ENCODE results near the gene ABHD14A. TPM values are rescaled to one million over a fixed set of nuclear protein-coding genes. Genes with fewer than 3 reads are reported as not detected.
"Not testable (repeated sequence)": the region's sequence is repeated elsewhere in the genome, so short reads cannot be mapped to it uniquely, and the experiment has no call there.

ABHD14A gene
- total RNA-seq, 2 experiments from 2014 or later: 11.8 to 13.7 TPM

DNA sequence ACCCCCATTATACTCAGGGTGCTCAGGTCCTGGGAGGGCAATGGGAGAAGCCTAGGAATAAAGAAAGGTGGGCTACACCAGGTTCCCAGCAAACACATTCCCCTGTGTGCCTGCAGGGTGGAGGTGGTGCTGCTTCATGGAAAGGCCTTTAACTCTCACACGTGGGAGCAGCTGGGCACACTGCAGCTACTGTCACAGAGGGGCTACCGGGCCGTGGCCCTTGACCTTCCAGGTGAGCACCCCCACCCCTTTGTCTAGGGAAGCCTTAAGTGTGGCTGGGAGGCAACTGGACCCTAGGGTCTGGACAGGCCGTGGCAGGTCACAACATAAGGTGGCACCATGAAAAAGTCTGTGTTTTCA is 3.3 kb downstream of the ABHD14A start:
- no peak overlapping the region for H3K4me3 Mint-ChIP-seq
- H3K4me1 Mint-ChIP-seq: peaks cover 42% of the 10 kb centered on the region
- no peaks in the 10 kb centered on the region for H3K27me3 Mint-ChIP-seq
- no peaks in the 10 kb centered on the region for H3K9me3 Mint-ChIP-seq (ENCODE audit: low read depth)
- H3K36me3 Mint-ChIP-seq: peaks cover 3% of the 10 kb centered on the region
- ATAC-seq (no peak), DNase-seq (no peak)
- no peak overlapping the region for H3K27ac Mint-ChIP-seq
- CTCF ChIA-PET: interaction anchor here (1.4 kb wide), 1 partner anchor 23 kb away, joined by 3 read pairs; no protein-coding TSS in a partner anchor

DNA sequence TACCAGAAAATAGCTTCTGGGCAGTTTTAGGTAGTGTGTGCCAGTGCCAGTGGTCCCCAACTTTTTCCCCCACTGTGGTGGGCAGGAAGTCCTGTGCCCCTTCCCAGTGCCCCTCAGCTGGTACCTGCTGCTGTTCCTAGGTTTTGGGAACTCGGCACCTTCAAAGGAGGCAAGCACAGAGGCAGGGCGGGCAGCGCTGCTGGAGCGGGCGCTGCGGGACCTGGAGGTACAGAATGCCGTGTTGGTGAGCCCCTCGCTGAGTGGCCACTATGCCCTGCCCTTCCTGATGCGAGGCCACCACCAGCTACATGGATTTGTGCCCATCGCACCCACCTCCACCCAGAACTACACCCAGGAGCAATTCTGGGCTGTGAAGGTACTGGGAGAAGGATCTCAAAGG is 5.4 kb downstream of the ABHD14A start:
- Mint-ChIP-seq H3K4me3 (no peak overlapping the region), H3K27ac (no peak overlapping the region), H3K36me3 (peaks cover 3% of the 10 kb centered on the region), H3K4me1 (peaks cover 44% of the 10 kb centered on the region), H3K9me3 (ENCODE audit: low read depth) (no peaks in the 10 kb centered on the region), H3K27me3 (no peaks in the 10 kb centered on the region)
- no peak for DNase-seq
- CTCF ChIA-PET: interaction anchor here (0.9 kb wide), 1 partner anchor 39 kb away, joined by 3 read pairs; the partner anchor contains the start of gene RRP9
- ATAC-seq: no peak

DNA sequence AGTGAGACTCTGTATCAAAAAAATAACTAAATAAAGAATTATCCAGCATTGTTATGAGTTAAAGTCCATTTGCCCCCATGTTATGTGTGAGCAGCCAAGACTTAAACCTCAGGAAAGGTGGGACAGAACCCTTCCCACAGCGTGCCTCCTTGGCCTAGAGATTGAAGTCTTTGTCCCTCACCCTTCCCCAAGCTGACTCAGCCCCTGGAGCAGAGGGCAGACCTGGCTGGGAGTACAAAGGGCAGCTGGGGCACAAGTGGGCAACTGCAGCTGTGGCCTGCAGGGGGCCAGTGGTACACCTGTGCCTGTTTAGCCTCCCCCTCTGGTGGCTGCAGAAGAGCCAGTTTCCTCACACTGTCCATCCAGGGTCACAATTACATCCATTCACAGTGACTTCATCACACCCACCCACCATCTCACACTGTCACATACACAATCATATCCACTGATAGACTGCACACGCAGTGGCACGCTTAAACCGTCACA is 7.5 kb downstream of the ABHD14A start:
- Mint-ChIP-seq H3K4me3 (peak overlapping the region; percentile 98), H3K4me1 (peaks cover 30% of the 10 kb centered on the region), H3K9me3 (ENCODE audit: low read depth) (no peaks in the 10 kb centered on the region), H3K27me3 (no peaks in the 10 kb centered on the region), H3K36me3 (peaks cover 3% of the 10 kb centered on the region), H3K27ac (peak overlapping the region; percentile 88)
- CTCF ChIA-PET: interaction anchor here (0.8 to 4.1 kb wide), 19 partner anchors 9 to 1062 kb away, joined by 3 to 70 read pairs (median 4); partner anchors contain the start of genes ABHD14A, ABHD14B, DUSP7 and GPR62
- ATAC-seq (peak; percentile 38), DNase-seq (peak; percentile 62)

DNA sequence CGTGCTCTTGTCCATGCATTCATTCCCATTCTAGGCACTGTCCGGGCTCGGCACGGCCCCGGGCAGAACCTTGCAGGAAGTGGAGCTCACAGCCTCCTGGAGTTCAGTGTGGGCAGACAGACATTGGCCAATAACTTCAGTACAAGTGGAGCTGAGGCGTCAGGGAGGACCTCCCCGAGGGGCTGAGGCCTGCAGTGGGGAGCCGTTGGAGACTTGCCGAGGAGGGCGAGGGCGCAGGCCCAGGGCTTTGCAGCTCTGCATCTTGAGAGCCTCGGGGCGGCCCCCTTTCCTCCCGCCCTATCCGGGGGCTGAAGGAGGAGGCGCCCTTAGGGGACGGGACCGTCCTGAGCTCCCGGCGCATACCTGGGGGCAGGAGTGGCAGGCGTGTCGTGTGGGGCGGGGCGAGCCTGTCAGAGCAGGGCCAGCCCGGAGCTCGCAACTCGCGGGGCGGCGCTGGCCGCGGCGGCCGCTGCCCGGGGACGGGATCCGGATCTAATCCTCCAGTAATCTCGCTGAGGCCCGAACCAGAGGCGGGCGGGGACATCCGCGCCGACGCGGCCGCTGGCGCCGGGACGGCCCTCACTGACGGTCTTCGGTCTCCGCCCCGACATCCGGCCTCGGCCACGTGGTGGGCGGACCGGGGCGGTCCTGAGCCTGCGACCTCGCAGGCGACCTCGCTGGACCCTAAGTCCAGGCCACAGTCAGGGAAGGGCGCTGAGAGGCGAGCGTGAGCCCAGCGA is 8.1 kb downstream of the ABHD14A start, which contains the start of gene ACY1:
ACY1 (plus strand) TSS at position 698 of the 740 bp plus-strand sequence. CDS start 530 bp downstream, outside the sequence.
- no peaks in the 10 kb centered on the region for H3K9me3 Mint-ChIP-seq (ENCODE audit: low read depth)
- peak; percentile 83 for DNase-seq
- H3K4me1 Mint-ChIP-seq: peaks cover 29% of the 10 kb centered on the region
- H3K27me3 Mint-ChIP-seq: no peaks in the 10 kb centered on the region
- CTCF ChIA-PET: interaction anchor here (0.8 to 4.1 kb wide), 20 partner anchors 9 to 1062 kb away, joined by 3 to 70 read pairs (median 4); partner anchors contain the start of genes ABHD14A, ABHD14B, DUSP7 and GLYCTK
- ATAC-seq: peak; percentile 85
- H3K27ac Mint-ChIP-seq: peak within 1 kb of the TSS; percentile 88
- peak within 1 kb of the TSS; percentile 98 for H3K4me3 Mint-ChIP-seq
- H3K36me3 Mint-ChIP-seq: peaks cover 3% of the 10 kb centered on the region

DNA sequence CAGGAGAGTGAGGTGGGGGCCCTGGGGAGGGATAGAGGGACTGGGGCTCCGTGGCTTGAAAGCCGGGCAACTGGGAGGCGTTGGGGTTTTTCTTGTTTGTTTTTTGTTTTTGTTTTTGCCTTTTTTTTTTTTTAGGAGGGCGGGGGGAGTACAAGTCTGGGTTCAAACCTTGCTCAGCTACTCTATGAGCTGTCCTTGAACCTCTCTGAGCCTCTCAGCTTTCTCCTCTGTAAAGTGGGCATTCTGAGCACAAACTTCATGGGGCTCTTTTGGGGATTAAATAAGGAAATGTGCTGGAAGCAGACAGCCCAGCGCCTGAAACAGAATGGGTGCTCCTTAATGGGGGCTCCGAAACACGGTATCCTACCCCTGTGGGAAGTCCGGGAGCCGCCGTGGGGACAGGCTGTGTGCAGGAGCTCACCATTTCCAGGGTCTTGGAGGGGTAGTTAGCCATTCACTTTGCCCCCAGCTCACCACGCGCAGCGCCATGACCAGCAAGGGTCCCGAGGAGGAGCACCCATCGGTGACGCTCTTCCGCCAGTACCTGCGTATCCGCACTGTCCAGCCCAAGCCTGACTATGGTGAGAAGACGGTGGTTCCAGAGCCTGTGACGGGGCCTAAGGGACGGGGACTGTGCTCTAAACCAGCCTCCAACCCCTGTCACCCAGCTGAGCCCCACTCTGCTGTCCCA is 8.9 kb downstream of the ABHD14A start:
- peak; percentile 1 for ATAC-seq
- CTCF ChIA-PET: interaction anchor here (0.7 to 4.1 kb wide), 14 partner anchors 8 to 304 kb away, joined by 3 to 70 read pairs (median 7); partner anchors contain the start of genes ABHD14A, ABHD14B, DUSP7 and GLYCTK

DNA sequence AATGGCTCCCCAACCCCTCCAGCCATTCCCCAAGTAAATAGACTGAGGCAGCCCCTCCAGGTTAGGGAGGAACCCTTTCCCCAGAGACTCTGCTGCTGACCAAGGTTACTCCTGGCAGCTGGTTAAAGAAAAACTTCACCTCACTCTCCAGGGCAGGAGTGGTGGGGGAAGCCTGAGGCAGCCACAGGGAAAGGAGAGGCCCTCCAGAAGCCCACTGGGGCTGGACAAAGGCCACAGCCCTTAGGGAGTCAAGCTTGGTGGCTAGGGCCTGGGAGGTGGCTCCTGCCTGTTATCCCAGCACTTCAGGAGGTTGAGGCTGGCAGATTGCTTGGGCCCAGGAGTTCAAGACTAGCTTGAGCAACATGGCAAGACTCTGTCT is 9.4 kb downstream of the ABHD14A start:
- H3K27me3 Mint-ChIP-seq: no peaks in the 10 kb centered on the region
- peaks cover 29% of the 10 kb centered on the region for H3K4me1 Mint-ChIP-seq
- no peak overlapping the region for H3K4me3 Mint-ChIP-seq
- H3K27ac Mint-ChIP-seq: peak overlapping the region; percentile 52
- peaks cover 3% of the 10 kb centered on the region for H3K36me3 Mint-ChIP-seq
- ATAC-seq (no peak), DNase-seq (no peak)
- CTCF ChIA-PET: interaction anchor here (0.8 to 4.1 kb wide), 5 partner anchors 11 to 68 kb away, joined by 4 to 70 read pairs (median 24); partner anchors contain the start of genes ABHD14A, ABHD14B, PARP3 and RPL29
- no peaks in the 10 kb centered on the region for H3K9me3 Mint-ChIP-seq (ENCODE audit: low read depth)

More for the DNA sequence above, 8.9 kb downstream of the ABHD14A start:
- Mint-ChIP-seq H3K27ac (peak overlapping the region; percentile 88), H3K36me3 (peaks cover 3% of the 10 kb centered on the region), H3K27me3 (no peaks in the 10 kb centered on the region), H3K4me3 (peak overlapping the region; percentile 98), H3K9me3 (ENCODE audit: low read depth) (no peaks in the 10 kb centered on the region), H3K4me1 (peaks cover 29% of the 10 kb centered on the region)
- DNase-seq: no peak

DNA sequence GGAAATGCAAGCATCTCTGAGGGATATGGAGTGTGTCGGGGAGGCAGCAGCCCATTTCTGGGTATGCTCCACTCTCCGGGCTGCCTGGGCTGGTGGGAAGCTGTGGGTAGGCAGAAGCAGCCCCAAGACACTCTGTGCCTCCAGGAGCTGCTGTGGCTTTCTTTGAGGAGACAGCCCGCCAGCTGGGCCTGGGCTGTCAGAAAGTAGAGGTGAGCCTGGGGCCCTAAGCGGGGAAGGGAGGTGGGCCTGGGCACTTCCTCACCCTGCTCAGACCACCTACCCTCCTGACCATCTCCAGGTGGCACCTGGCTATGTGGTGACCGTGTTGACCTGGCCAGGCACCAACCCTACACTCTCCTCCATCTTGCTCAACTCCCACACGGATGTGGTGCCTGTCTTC is 10.2 kb downstream of the ABHD14A start:
- no peaks in the 10 kb centered on the region for H3K9me3 Mint-ChIP-seq (ENCODE audit: low read depth)
- H3K4me3 Mint-ChIP-seq: no peak overlapping the region
- H3K27ac Mint-ChIP-seq: peak overlapping the region; percentile 42
- H3K27me3 Mint-ChIP-seq: no peaks in the 10 kb centered on the region
- ATAC-seq (no peak), DNase-seq (no peak)
- H3K4me1 Mint-ChIP-seq: peaks cover 29% of the 10 kb centered on the region
- H3K36me3 Mint-ChIP-seq: peaks cover 3% of the 10 kb centered on the region
- CTCF ChIA-PET: interaction anchor here (3.6 to 4.1 kb wide), 3 partner anchors 10 to 43 kb away, joined by 24 to 70 read pairs (median 34); partner anchors contain the start of genes ABHD14A, ABHD14B, PARP3 and RPL29

DNA sequence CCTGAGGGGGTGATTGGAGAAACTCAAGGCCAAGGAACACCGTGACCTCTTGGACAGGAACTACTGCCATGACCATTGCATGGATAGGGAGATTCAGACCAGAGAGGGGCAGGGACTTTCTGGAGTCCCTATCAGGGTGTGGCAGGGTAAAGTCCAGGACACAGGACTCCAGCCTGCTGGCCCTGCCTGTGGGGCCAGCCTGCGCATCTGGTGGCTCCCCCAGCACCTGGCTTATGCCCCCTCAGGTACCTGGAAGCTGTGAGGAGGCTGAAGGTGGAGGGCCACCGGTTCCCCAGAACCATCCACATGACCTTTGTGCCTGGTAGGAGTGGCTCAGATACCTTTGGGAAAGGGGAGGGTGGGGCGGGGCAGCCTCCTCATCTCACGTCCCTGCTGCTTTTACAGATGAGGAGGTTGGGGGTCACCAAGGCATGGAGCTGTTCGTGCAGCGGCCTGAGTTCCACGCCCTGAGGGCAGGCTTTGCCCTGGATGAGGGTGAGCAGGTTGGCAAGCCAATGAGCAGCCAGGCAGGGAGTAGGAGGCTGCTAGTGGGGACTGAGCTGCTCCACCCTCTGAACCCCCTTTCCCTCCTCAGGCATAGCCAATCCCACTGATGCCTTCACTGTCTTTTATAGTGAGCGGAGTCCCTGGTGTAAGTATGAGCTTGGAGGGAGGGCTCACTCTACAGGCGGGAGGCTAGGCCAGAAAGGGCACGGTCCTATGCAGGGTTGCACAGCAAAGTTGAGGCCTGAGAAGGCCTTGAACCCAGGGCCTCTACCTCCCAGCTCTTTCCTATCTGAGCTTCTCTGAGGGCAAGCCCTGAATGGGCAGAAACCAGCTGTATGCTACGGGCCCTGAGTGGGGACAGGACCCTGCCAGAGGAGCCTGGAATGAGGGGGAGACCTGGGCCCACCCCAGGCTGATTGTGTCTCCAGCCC is 11.4 kb downstream of the ABHD14A start:
- Mint-ChIP-seq H3K9me3 (ENCODE audit: low read depth) (no peaks in the 10 kb centered on the region), H3K4me1 (peaks cover 25% of the 10 kb centered on the region), H3K27me3 (no peaks in the 10 kb centered on the region), H3K27ac (no peak overlapping the region), H3K36me3 (peaks cover 3% of the 10 kb centered on the region), H3K4me3 (no peak overlapping the region)
- CTCF ChIA-PET: interaction anchor here (1.3 to 1.6 kb wide), 3 partner anchors 13 to 26 kb away, joined by 4 to 5 read pairs (median 5); partner anchors contain the start of gene ABHD14B
- DNase-seq (no peak), ATAC-seq (no peak)

DNA sequence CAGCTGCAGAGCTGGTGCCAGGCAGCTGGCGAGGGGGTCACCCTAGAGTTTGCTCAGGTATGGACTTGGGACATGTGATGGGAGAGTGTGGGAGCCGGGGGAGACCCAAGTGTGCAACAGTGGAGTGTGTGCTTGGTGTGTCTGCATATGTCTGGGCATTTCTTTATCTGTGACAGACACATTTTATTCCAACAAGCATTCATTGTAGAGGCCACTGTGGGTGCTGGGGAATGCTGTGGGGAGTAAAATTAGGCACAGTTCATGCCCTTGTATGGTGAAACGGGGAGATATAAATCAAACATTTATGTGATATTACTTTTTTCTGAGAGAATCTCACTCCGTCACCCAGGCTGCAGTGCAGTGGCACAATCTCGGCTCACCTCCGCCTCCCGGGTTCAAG is 12.7 kb downstream of the ABHD14A start:
- Mint-ChIP-seq H3K27me3 (no peaks in the 10 kb centered on the region), H3K27ac (no peak overlapping the region), H3K36me3 (peaks cover 7% of the 10 kb centered on the region), H3K4me1 (peaks cover 25% of the 10 kb centered on the region), H3K4me3 (no peak overlapping the region), H3K9me3 (ENCODE audit: low read depth) (no peaks in the 10 kb centered on the region)
- DNase-seq (no peak), ATAC-seq (no peak)
- CTCF ChIA-PET: interaction anchor here (1.3 to 1.5 kb wide), 2 partner anchors 13 to 25 kb away, joined by 4 to 5 read pairs; no protein-coding TSS in a partner anchor

DNA sequence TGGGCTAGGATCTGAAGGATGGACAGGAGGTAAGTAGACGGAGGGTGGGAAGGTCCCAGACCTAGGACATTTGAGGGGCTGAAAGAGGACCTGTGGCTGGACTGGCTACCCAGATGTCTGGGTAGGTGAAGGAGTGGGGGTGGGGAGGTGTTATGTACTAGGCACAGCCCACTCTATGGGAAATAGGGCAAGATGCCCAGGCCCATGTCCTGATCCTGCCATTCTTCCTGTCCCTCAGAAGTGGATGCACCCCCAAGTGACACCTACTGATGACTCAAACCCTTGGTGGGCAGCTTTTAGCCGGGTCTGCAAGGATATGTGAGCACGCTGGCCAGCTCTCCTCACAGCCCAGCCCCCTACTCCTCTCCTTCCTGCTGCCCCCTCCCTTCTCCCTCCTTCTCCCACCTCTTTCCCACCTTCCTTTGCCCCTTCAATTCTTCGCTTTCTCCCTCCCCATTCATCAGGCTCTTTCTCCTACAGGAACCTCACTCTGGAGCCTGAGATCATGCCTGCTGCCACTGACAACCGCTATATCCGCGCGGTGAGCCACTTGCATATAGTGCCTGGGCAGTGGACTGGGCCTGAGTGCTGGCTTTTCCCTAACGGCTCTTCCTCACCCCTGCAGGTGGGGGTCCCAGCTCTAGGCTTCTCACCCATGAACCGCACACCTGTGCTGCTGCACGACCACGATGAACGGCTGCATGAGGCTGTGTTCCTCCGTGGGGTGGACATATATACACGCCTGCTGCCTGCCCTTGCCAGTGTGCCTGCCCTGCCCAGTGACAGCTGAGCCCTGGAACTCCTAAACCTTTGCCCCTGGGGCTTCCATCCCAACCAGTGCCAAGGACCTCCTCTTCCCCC is 13.7 kb downstream of the ABHD14A start:
- Mint-ChIP-seq H3K4me3 (no peak overlapping the region), H3K27me3 (no peaks in the 10 kb centered on the region), H3K9me3 (ENCODE audit: low read depth) (no peaks in the 10 kb centered on the region), H3K27ac (no peak overlapping the region), H3K36me3 (peaks cover 14% of the 10 kb centered on the region), H3K4me1 (peaks cover 29% of the 10 kb centered on the region)
- CTCF ChIA-PET: interaction anchor here (1.3 kb wide), 1 partner anchor 13 kb away, joined by 5 read pairs; no protein-coding TSS in a partner anchor
- ATAC-seq (no peak), DNase-seq (no peak)

DNA sequence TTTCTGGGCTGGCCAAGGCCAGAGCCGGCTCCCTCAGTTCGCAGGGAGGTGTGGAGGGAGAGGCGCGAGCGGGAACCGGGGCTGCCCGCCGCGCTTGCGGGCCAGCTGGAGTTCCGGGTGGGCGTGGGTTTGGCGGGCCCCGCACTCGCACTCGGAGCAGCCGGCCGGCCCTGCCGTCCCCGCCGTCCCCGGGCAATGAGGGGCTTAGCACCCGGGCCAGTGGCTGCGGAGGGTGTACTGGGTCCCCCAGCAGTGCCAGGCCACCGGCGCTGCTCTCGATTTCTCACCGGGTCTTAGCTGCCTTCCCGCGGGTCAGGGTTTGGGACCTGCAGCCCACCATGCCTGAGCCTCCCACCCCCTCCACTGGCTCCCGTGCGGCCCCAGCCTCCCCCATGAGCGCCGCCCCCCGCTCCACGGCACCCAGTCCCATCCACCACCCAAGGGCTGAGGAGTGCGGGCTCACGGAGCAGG is 15.7 kb downstream of the ABHD14A start:
- CTCF ChIA-PET: interaction anchor here (2.8 kb wide), 1 partner anchor 8 kb away, joined by 14 read pairs; the partner anchor contains the start of gene ACY1
- not testable (repeated sequence) for ATAC-seq; DNase-seq; H3K27me3 Mint-ChIP-seq; H3K27ac Mint-ChIP-seq; H3K9me3 Mint-ChIP-seq (ENCODE audit: low read depth); H3K4me3 Mint-ChIP-seq
- Mint-ChIP-seq H3K36me3 (peaks cover 31% of the 10 kb centered on the region), H3K4me1 (peaks cover 37% of the 10 kb centered on the region)
